ENCODE results near the gene C20orf173. TPM values are rescaled to one million over a fixed set of nuclear protein-coding genes. Genes with fewer than 3 reads are reported as not detected.

The C20orf173 gene
- total RNA-seq, 1 donor = not detected

GRCh38 chr20:35508493-35509218 is 20.8 kb downstream of the C20orf173 start:
- Histone ChIP-seq H3K4me3 (ENCODE audit: insufficient read depth, low read length) (no peak overlapping the region), H3K27ac (ENCODE audit: low read depth, low read length) (no peak overlapping the region), H3K4me2 (ENCODE audit: insufficient read depth, low read length) (no peak overlapping the region), H3K9me3 (ENCODE audit: low read depth, low read length) (no peaks in the 10 kb centered on the region), H3K27me3 (ENCODE audit: insufficient read depth, low read length) (no peaks in the 10 kb centered on the region), H2AFZ (ENCODE audit: low read length) (no peak overlapping the region), H3K36me3 (ENCODE audit: insufficient read depth, low read length) (peaks cover 71% of the 10 kb centered on the region), H4K20me1 (ENCODE audit: insufficient read depth, low read length) (peaks cover 14% of the 10 kb centered on the region), H3K4me1 (ENCODE audit: insufficient read depth, low read length) (peaks cover 7% of the 10 kb centered on the region), H3K79me2 (ENCODE audit: insufficient read depth, low read length) (no peaks in the 10 kb centered on the region)
- TF ChIP-seq CTCF (IDR thresholded peaks at IDR 0.05; ENCODE audit: extremely low read depth, low read depth, low read length) = no peak
- no peak for DNase-seq (ENCODE audit: insufficient read length, low spot score, missing footprints)

GRCh38 chr20:35506872-35507638 is 22.4 kb downstream of the C20orf173 start:
- H3K4me2 ChIP-seq (ENCODE audit: insufficient read depth, low read length) = no peak overlapping the region
- no peak for DNase-seq (ENCODE audit: insufficient read length, low spot score, missing footprints)
- H3K79me2 ChIP-seq (ENCODE audit: insufficient read depth, low read length) = no peaks in the 10 kb centered on the region
- no peak overlapping the region for H3K4me3 ChIP-seq (ENCODE audit: insufficient read depth, low read length)
- peaks cover 7% of the 10 kb centered on the region for H3K4me1 ChIP-seq (ENCODE audit: insufficient read depth, low read length)
- TF ChIP-seq CTCF (IDR thresholded peaks at IDR 0.05; ENCODE audit: extremely low read depth, low read depth, low read length) = no peak
- no peaks in the 10 kb centered on the region for H3K27me3 ChIP-seq (ENCODE audit: insufficient read depth, low read length)
- H2AFZ ChIP-seq (ENCODE audit: low read length) = no peak overlapping the region
- H3K27ac ChIP-seq (ENCODE audit: low read depth, low read length) = no peak overlapping the region
- H3K9me3 ChIP-seq (ENCODE audit: low read depth, low read length) = no peaks in the 10 kb centered on the region
- H3K36me3 ChIP-seq (ENCODE audit: insufficient read depth, low read length) = peaks cover 77% of the 10 kb centered on the region
- H4K20me1 ChIP-seq (ENCODE audit: insufficient read depth, low read length) = peaks cover 14% of the 10 kb centered on the region

GRCh38 chr20:35506179-35506578 is 23.3 kb downstream of the C20orf173 start:
- Histone ChIP-seq H3K79me2 (ENCODE audit: insufficient read depth, low read length) (no peaks in the 10 kb centered on the region), H3K9me3 (ENCODE audit: low read depth, low read length) (no peaks in the 10 kb centered on the region), H2AFZ (ENCODE audit: low read length) (no peak overlapping the region), H3K4me3 (ENCODE audit: insufficient read depth, low read length) (no peak overlapping the region), H4K20me1 (ENCODE audit: insufficient read depth, low read length) (peaks cover 9% of the 10 kb centered on the region), H3K27me3 (ENCODE audit: insufficient read depth, low read length) (no peaks in the 10 kb centered on the region), H3K36me3 (ENCODE audit: insufficient read depth, low read length) (peaks cover 74% of the 10 kb centered on the region), H3K4me2 (ENCODE audit: insufficient read depth, low read length) (no peak overlapping the region), H3K27ac (ENCODE audit: low read depth, low read length) (no peak overlapping the region), H3K4me1 (ENCODE audit: insufficient read depth, low read length) (peaks cover 7% of the 10 kb centered on the region)
- no peak for TF ChIP-seq CTCF (IDR thresholded peaks at IDR 0.05; ENCODE audit: extremely low read depth, low read depth, low read length)
- no peak for DNase-seq (ENCODE audit: insufficient read length, low spot score, missing footprints)

GRCh38 chr20:35504751-35505150 is 24.7 kb downstream of the C20orf173 start:
- Histone ChIP-seq H2AFZ (ENCODE audit: low read length) (no peak overlapping the region), H3K9me3 (ENCODE audit: low read depth, low read length) (no peaks in the 10 kb centered on the region), H3K27ac (ENCODE audit: low read depth, low read length) (no peak overlapping the region), H3K4me2 (ENCODE audit: insufficient read depth, low read length) (no peak overlapping the region), H4K20me1 (ENCODE audit: insufficient read depth, low read length) (peaks cover 9% of the 10 kb centered on the region), H3K79me2 (ENCODE audit: insufficient read depth, low read length) (no peaks in the 10 kb centered on the region), H3K4me1 (ENCODE audit: insufficient read depth, low read length) (peaks cover 7% of the 10 kb centered on the region), H3K27me3 (ENCODE audit: insufficient read depth, low read length) (no peaks in the 10 kb centered on the region), H3K36me3 (ENCODE audit: insufficient read depth, low read length) (peaks cover 66% of the 10 kb centered on the region), H3K4me3 (ENCODE audit: insufficient read depth, low read length) (no peak overlapping the region)
- no peak for DNase-seq (ENCODE audit: insufficient read length, low spot score, missing footprints)
- no peak for TF ChIP-seq CTCF (IDR thresholded peaks at IDR 0.05; ENCODE audit: extremely low read depth, low read depth, low read length)

Data from osteoblast (primary cell).